IMR-90 (cell line): ENCODE data around the gene SELENOO. TPM values are rescaled to one million over a fixed set of nuclear protein-coding genes. Genes with fewer than 3 reads are reported as not detected.

ENCODE experiments used
- ATAC-seq: fragments of 200-7000 bp; cut with Tn5 transposase; 2 replicates; pipeline ENCODE4 v1.9.1; 2020; ENCODE audit warnings: low read depth, mild to moderate bottlenecking, moderate library complexity
- BruUV-seq: library from RNA; stranded (reverse); fragments of 400-500 nt; replicated peaks from 2 replicates; lab custom pipeline; 2021; lab: Mats Ljungman, UMichigan
- CTCF ChIA-PET: fragments of 300-600 bp; formaldehyde crosslinking; extraction: SDS; loops from one replicate; lab custom pipeline; 2021; ENCODE audit warnings: antibody characterized with exemption; lab: Yijun Ruan, JAX
- POLR2A ChIA-PET: fragments of 300-600 bp; sonication (Branson Sonifier 250); formaldehyde crosslinking; loops from one replicate; lab custom pipeline; 2022; ENCODE audit warnings: antibody characterized with exemption; ENCODE audit not compliant: unreplicated experiment; lab: Charles Lee
- DNase-seq: peaks from one replicate; pipeline ENCODE4 v3.0.0; 2013
- H2AFZ ChIP-seq: replicated peaks from 2 replicates; pipeline ENCODE3; 2013; ENCODE audit warnings: low read length, mild to moderate bottlenecking; ENCODE audit not compliant: poor library complexity
- H2AK5ac ChIP-seq: 2 replicates; pipeline ENCODE4 v1.6.1; 2013; ENCODE audit warnings: low read depth, low read length, inconsistent platforms
- H2AK9ac ChIP-seq: replicated peaks from 2 replicates; pipeline ENCODE3; 2013; ENCODE audit warnings: mild to moderate bottlenecking, low read depth, low read length, moderate library complexity; ENCODE audit not compliant: poor library complexity
- H2BK120ac ChIP-seq: 2 replicates; pipeline ENCODE4 v1.6.1; 2013; ENCODE audit warnings: low read depth, low read length, inconsistent platforms
- H2BK15ac ChIP-seq: 3 replicates; pipeline ENCODE4 v1.6.1; 2013; ENCODE audit warnings: low read depth, low read length, inconsistent platforms
- H2BK20ac ChIP-seq: 2 replicates; pipeline ENCODE4 v1.6.1; 2013; ENCODE audit warnings: low read depth, mild to moderate bottlenecking, inconsistent platforms, low read length, moderate library complexity
- H2BK5ac ChIP-seq: 2 replicates; pipeline ENCODE4 v1.6.1; 2013; ENCODE audit warnings: mild to moderate bottlenecking, low read depth, low read length, inconsistent platforms; ENCODE audit not compliant: poor library complexity, severe bottlenecking
- H3K14ac ChIP-seq: replicated peaks from 2 replicates; pipeline ENCODE4 v1.6.1; 2013; ENCODE audit warnings: low read depth, low read length, inconsistent platforms
- H3K18ac ChIP-seq: 2 replicates; pipeline ENCODE4 v1.6.1; 2013; ENCODE audit warnings: low read depth, low read length, control low read depth
- H3K23ac ChIP-seq: 2 replicates; pipeline ENCODE4 v1.6.1; 2013; ENCODE audit warnings: low read depth, low read length, inconsistent platforms
- H3K27ac ChIP-seq: 2 replicates; pipeline ENCODE4 v1.5.1; 2013; ENCODE audit warnings: mild to moderate bottlenecking, control low read depth, low read length; ENCODE audit not compliant: insufficient read depth
- H3K27me3 ChIP-seq: 2 replicates; pipeline ENCODE4 v1.6.1; 2013; ENCODE audit warnings: low read length; ENCODE audit not compliant: control insufficient read depth, insufficient read depth
- H3K36me3 ChIP-seq: 2 replicates; pipeline ENCODE4 v1.6.1; 2013; ENCODE audit warnings: low read length, mixed read lengths; ENCODE audit not compliant: control insufficient read depth, insufficient read depth
- H3K4ac ChIP-seq: 2 replicates; pipeline ENCODE4 v1.6.1; 2013; ENCODE audit warnings: low read depth, low read length, inconsistent platforms
- H3K4me1 ChIP-seq: 2 replicates; pipeline ENCODE4 v1.6.1; 2013; ENCODE audit warnings: low read length, mixed read lengths; ENCODE audit not compliant: control insufficient read depth, insufficient read depth
- H3K4me2 ChIP-seq: 2 replicates; pipeline ENCODE4 v1.6.1; 2013; ENCODE audit warnings: low read depth, mild to moderate bottlenecking, control low read depth, low read length, moderate library complexity
- H3K4me3 ChIP-seq: 2 replicates; pipeline ENCODE4 v1.5.1; 2013; ENCODE audit warnings: low read depth, mild to moderate bottlenecking, control low read depth, low read length, moderate library complexity; ENCODE audit not compliant: insufficient read depth
- H3K56ac ChIP-seq: 2 replicates; pipeline ENCODE4 v1.6.1; 2013; ENCODE audit warnings: low read length, inconsistent platforms; ENCODE audit not compliant: insufficient read depth; ENCODE audit errors: extremely low read depth
- H3K79me1 ChIP-seq, 2 experiments: 2 replicates each; pipeline ENCODE4 v1.6.1; 2013; ENCODE audit warnings: low read length in 2 of 2, inconsistent platforms in 1 of 2, low read depth in 1 of 2
- H3K9ac ChIP-seq: 2 replicates; pipeline ENCODE4 v1.6.1; 2013; ENCODE audit warnings: low read depth, low read length, control low read depth
- H3K9me1 ChIP-seq: 2 replicates; pipeline ENCODE4 v1.6.1; 2013; ENCODE audit warnings: low read length, inconsistent platforms; ENCODE audit not compliant: insufficient read depth
- H3K9me3 ChIP-seq: 2 replicates; pipeline ENCODE4 v1.6.1; 2013; ENCODE audit warnings: low read length; ENCODE audit not compliant: control insufficient read depth, insufficient read depth
- H4K20me1 ChIP-seq: 2 replicates; pipeline ENCODE4 v1.6.1; 2013; ENCODE audit warnings: low read length, inconsistent platforms; ENCODE audit not compliant: insufficient read depth
- H4K5ac ChIP-seq: 2 replicates; pipeline ENCODE4 v1.6.1; 2013; ENCODE audit warnings: mild to moderate bottlenecking, low read depth, low read length, control low read depth
- H4K8ac ChIP-seq, 2 experiments: 2 replicates each; pipeline ENCODE4 v1.6.1; 2013; ENCODE audit warnings: low read depth in 2 of 2, low read length in 2 of 2, control low read depth in 1 of 2, inconsistent platforms in 1 of 2
- H4K91ac ChIP-seq: 2 replicates; pipeline ENCODE4 v1.6.1; 2013; ENCODE audit warnings: low read depth, low read length, inconsistent platforms; ENCODE audit not compliant: insufficient read depth
- BHLHE40 ChIP-seq: fragments of 150-350 bp; IDR thresholded peaks from 2 replicates; pipeline ENCODE4 v1.6.1; 2016; ENCODE audit warnings: mild to moderate bottlenecking, low read depth, low read length
- CTCF ChIP-seq: conservative IDR thresholded peaks from 2 replicates; pipeline ENCODE4 v1.5.1; 2012; ENCODE audit warnings: mild to moderate bottlenecking, low read depth, low read length, improper control_type of control experiment
- FOS ChIP-seq: fragments of 150-350 bp; IDR thresholded peaks from 2 replicates; pipeline ENCODE4 v1.6.1; 2016; ENCODE audit warnings: low read depth, low read length
- NFE2L2 ChIP-seq: fragments of 150-350 bp; IDR thresholded peaks from 2 replicates; pipeline ENCODE4 v1.6.1; 2016; ENCODE audit warnings: low read depth, mild to moderate bottlenecking, low read length
- RAD21 ChIP-seq: IDR thresholded peaks from 2 replicates; pipeline ENCODE4 v1.6.1; 2012; ENCODE audit warnings: low read length, improper control_type of control experiment
- RCOR1 ChIP-seq: IDR thresholded peaks from 2 replicates; pipeline ENCODE4 v1.6.1; 2012; ENCODE audit warnings: mild to moderate bottlenecking, low read length, improper control_type of control experiment; ENCODE audit not compliant: insufficient replicate concordance
- RFX5 ChIP-seq: IDR thresholded peaks from 2 replicates; pipeline ENCODE4 v1.8.0; 2012; ENCODE audit warnings: low read depth, mild to moderate bottlenecking, low read length, moderate library complexity
- SMC3 ChIP-seq: fragments of 150-350 bp; IDR thresholded peaks from 2 replicates; pipeline ENCODE4 v1.6.1; 2016; ENCODE audit warnings: low read depth, mild to moderate bottlenecking, antibody characterized with exemption, low read length, moderate library complexity
- USF2 ChIP-seq: fragments of 150-350 bp; IDR thresholded peaks from 2 replicates; pipeline ENCODE4 v1.6.1; 2017; ENCODE audit warnings: mild to moderate bottlenecking, antibody characterized with exemption, low read length, low read depth
- WGBS, 2 experiments: methylation state at CpG; one replicate each; pipeline versions ENCODE4 v1.1.5 to v1.1.7; 2013; ENCODE audit warnings: missing lambda C conversion rate in 2 of 2; ENCODE audit not compliant: insufficient read length in 1 of 2; ENCODE audit errors: extremely low coverage in 2 of 2; 5-methylcytosine and 5-hydroxymethylcytosine counted together
- dilution Hi-C: fragments of 300-500 bp; cut with HindIII; formaldehyde crosslinking; loops from one replicate; pipeline ENCODE4 v1.14.3; 2018; ENCODE audit warnings: low sequenced_read_pairs; ENCODE audit not compliant: unreplicated experiment
- in situ Hi-C: fragments of 300-500 bp; cut with MboI; formaldehyde crosslinking; loops from 3 replicates; pipeline ENCODE4 v1.14.3; 2019; ENCODE audit warnings: low sequenced_read_pairs, inconsistent platforms, mixed read lengths
- intact Hi-C: fragments of 100-400 bp; cut with micrococcal nuclease; formaldehyde crosslinking; loops from 2 replicates; pipeline ENCODE4 v1.10.0; 2022
- polyA plus RNA-seq, 3 experiments: library from polyadenylated mRNA; depleted of rRNA; stranded (reverse); fragments of >200 nt; gene quantifications; 2 replicates each; pipeline ENCODE4 v1.2.3, GENCODE V29; 2012; ENCODE audit warnings: low replicate concordance in 1 of 3
- total RNA-seq: library from RNA; depleted of rRNA; stranded (reverse); fragments of >200 nt; gene quantifications from 2 replicates; pipeline ENCODE4 v1.2.3, GENCODE V29; 2012

The SELENOO gene
- total and polyA plus RNA-seq, 2 of the 4 experiments (the other 2 are of a cell fraction): 10.4 to 21.4 TPM

- TF ChIP-seq FOS: no peak
Measured at GRCh38 chr22:50194037-50194805, 6.6 kb upstream of the SELENOO start (continued).

- Histone ChIP-seq H2BK120ac (no peak overlapping the region), H3K23ac (no peak overlapping the region), H4K91ac (no peak overlapping the region), H2BK5ac (no peak overlapping the region), H2BK15ac (no peak overlapping the region), H3K4me1 (peaks cover under 1% of the 10 kb centered on the region; the same call in 1 of the 2 replicates), H3K36me3 (peaks cover 34% of the 10 kb centered on the region), H3K79me1 (peaks cover 7 to 32% of the 10 kb centered on the region in 2 experiments; a peak in 3 of 4 replicates), H3K27me3 (no peaks in the 10 kb centered on the region), H4K5ac (no peak overlapping the region), H3K18ac (no peak overlapping the region), H3K56ac (no peak overlapping the region), H3K4ac (no peak overlapping the region), H3K4me2 (no peak overlapping the region), H3K9me3 (no peaks in the 10 kb centered on the region), H3K14ac (no peak overlapping the region), H2AK5ac (no peak overlapping the region), H3K4me3 (no peak overlapping the region), H4K8ac (no peak overlapping the region), H3K27ac (no peak overlapping the region), H3K9ac (no peak overlapping the region), H3K9me1 (0 out of 2 replicates have a peak, but pooled peaks cover 1% of the 10 kb centered on the region), H2AK9ac (no peak overlapping the region), H2BK20ac (no peak overlapping the region), H4K20me1 (peaks cover 17% of the 10 kb centered on the region), H2AFZ (no peak overlapping the region)
- ATAC-seq (no peak), DNase-seq (no peak)
- TF ChIP-seq BHLHE40: no peak
- no peak for TF ChIP-seq RAD21
- no peak for TF ChIP-seq USF2
- TF ChIP-seq RCOR1: no peak
- no peak for TF ChIP-seq RFX5
- TF ChIP-seq SMC3: no peak
- no peak for TF ChIP-seq NFE2L2
- TF ChIP-seq CTCF: no peak
- intact Hi-C loops (no loop called here), dilution Hi-C loops (no loop called here), in situ Hi-C loops (no loop called here)
- ChIA-PET CTCF (no interaction called here), POLR2A (interaction anchor here (0.6 kb wide), 1 partner anchor 19 kb away, joined by 3 read pairs; no protein-coding TSS in a partner anchor)
- 79% methylated on average over 3 of the region's 18 CpGs; no CpG with 5 or more reads in 1 of the 2 experiments for WGBS, 2 experiments
- no TSS peak for BruUV-seq
Measured at GRCh38 chr22:50196256-50196655, 4.6 kb upstream of the SELENOO start.
